HG03039 (cell line): ENCODE results near the gene GATA1.
"Not testable (repeated sequence)": the region's sequence is repeated elsewhere in the genome, so short reads cannot be mapped to it uniquely, and the experiment has no call there.

ENCODE experiments used
- ATAC-seq: cut with Tn5 transposase; IDR thresholded peaks from one replicate; pipeline ENCODE4 v1.9.1; 2021; ENCODE audit warnings: mild to moderate bottlenecking, moderate library complexity; ENCODE audit not compliant: unreplicated experiment

The GATA1 gene

DNA sequence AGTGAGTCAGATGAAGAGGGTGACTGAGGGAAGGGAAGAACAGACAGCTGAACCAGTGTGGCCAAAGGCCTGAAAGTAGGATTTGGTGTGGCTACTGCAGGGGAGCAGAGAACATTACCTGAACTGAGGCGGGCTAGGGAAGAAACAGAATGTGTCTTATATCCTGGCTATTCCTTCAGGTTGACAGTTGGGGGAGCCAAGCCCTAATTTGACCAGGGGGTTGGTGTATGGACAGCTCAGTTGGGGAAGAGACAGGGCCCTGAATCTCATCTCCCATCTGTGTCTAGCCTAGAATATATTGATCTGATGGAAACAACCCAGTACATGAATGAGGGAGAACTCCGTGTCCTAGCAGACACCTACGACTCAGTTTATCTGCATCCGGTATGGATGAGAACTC is 19.7 kb downstream of the GATA1 start:
- no peak for ATAC-seq

DNA sequence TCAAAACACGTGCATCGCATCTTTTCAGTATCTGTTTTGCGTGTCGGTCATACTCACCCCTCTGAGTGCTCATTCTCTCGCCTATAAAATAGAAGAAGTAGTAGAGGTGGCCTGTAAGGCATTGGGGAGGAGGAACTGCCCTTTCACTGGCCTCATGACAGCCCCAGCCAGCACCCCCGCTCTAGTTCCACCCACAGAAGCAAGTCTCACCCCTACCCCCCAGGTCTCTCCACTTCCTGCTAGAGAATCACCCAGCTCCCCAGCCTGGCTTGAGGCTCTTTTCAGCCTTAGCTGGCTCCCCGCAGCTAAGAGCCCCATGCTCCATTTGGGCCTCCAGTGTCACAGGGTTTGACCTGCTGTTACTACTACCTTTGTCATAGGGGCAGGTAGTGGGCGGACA is 27.3 kb downstream of the GATA1 start:
- ATAC-seq, result no peak

DNA sequence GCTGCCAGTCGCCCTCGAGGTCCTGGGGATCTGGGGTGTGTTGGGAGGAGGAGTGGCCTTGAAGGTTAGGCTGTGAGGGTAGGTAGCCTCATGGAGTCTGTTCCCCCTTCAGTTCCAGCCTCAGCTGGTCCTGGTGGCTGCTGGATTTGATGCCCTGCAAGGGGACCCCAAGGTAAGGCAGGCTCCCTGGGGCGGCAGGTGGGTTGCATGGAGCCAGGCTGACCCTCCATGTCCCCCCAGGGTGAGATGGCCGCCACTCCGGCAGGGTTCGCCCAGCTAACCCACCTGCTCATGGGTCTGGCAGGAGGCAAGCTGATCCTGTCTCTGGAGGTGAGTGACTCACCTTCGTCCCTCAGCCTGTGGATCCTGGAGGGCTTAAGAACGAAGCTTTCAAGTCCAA is 28.3 kb downstream of the GATA1 start:
- no peak for ATAC-seq

DNA sequence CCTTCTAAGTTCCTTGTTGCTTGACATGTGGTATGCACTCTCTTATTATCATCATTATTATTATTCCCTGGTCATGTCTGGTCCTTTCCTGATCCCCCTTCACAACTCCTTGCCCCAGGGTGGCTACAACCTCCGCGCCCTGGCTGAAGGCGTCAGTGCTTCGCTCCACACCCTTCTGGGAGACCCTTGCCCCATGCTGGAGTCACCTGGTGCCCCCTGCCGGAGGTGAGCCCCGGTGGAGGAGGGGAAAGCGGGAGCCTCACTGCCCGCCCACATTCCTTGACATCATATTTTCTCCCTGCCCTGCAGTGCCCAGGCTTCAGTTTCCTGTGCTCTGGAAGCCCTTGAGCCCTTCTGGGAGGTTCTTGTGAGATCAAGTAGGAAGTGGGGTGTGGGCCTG is 28.9 kb downstream of the GATA1 start:
- ATAC-seq, result no peak

DNA sequence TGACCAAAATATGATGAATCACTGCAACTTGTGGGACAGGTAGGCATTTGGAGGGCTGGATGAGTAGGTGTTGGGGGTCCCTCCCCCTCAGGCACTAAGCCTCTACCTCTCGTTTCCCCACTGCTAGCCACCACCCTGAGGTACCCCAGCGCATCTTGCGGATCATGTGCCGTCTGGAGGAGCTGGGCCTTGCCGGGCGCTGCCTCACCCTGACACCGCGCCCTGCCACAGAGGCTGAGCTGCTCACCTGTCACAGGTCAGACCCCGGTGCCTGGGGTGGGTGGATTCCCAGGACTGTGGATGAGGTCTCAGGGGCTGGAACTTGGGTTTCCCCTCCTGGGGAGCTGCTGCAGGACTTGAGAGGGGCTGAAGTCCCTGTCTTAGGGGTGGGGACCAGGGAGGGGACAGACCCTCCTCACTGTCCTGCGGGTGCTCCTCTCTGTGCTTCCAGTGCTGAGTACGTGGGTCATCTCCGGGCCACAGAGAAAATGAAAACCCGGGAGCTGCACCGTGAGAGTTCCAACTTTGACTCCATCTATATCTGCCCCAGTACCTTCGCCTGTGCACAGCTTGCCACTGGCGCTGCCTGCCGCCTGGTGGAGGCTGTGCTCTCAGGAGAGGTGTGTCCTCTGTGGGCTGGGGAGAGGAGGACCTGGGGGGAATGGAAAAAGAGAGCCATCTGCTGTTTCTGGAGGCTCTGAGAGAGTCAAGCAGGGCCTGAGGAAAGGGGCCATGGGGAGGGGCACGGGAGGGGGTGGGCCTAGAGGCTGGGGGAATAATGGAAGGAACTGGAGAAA is 29.8 kb downstream of the GATA1 start:
- no peak for ATAC-seq

DNA sequence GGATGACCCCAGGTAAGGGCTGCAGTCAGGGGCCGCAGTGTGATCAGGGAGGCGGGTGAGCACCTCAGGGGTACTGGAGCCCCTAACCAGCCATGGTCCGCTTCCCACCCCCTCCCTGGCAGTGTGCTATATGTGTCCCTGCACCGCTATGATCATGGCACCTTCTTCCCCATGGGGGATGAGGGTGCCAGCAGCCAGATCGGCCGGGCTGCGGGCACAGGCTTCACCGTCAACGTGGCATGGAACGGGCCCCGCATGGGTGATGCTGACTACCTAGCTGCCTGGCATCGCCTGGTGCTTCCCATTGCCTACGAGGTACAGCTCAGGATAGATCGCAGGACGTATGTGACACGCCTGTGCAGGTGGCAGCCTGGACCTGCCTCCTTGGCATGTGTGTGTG is 31.7 kb downstream of the GATA1 start:
- ATAC-seq, result no peak

DNA sequence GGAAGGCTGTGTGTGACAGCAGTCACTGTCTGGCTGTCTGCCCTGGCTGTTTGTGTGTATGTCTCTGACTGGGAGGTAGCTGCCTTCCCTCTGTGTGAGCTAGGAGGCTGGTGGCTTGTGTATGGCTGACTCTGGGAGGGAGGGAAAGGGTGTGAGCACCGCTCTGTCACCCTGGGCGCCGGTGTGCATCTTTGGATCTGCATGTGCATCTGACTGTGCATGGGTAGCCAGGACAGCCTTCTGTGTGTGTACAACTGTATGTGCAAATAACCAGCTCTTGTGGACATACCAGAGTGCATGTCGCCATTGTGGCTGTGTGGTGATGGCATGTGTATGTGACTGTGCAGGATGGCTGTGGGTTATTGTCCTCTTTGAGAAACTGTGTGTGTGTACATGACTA is 32.5 kb downstream of the GATA1 start:
- no peak for ATAC-seq

DNA sequence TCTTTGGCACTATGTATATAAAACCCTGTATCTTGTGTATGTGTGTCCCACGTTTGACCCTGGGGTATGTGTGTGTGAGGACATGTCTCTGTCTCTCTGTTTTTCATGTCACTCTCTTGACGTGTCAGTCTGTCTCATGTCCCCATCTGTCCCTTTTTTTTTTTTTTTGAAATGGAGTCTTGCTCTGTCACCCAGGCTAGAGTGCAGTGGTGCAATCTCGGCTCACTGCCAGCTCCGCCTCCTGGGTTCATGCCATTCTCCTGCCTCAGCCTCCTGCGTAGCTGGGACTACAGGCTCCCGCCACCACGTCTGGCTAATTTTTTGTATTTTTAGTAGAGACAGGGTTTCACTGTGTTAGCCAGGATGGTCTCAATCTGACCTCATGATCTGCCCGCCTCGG is 33.0 kb downstream of the GATA1 start:
- ATAC-seq, result not testable (repeated sequence)

DNA sequence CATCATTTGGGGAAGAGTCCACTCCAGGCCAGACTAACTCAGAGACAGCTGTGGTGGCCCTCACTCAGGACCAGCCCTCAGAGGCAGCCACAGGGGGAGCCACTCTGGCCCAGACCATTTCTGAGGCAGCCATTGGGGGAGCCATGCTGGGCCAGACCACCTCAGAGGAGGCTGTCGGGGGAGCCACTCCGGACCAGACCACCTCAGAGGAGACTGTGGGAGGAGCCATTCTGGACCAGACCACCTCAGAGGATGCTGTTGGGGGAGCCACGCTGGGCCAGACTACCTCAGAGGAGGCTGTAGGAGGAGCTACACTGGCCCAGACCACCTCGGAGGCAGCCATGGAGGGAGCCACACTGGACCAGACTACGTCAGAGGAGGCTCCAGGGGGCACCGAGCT is 36.7 kb downstream of the GATA1 start:
- ATAC-seq, result no peak

DNA sequence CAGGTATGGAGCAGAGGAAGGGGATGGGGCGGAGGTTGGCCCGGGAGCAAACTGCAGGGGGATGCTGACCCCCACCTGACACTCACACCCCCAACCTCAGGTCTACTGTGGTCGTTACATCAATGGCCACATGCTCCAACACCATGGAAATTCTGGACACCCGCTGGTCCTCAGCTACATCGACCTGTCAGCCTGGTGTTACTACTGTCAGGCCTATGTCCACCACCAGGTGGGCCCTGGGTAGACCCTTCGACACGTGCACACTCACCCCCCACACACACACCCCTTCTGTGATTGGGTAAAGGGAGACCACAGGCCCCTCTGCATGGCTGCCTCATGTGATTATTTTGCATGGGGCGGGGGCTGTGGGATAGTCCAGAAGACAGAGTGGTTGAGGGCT is 37.7 kb downstream of the GATA1 start:
- no peak for ATAC-seq

DNA sequence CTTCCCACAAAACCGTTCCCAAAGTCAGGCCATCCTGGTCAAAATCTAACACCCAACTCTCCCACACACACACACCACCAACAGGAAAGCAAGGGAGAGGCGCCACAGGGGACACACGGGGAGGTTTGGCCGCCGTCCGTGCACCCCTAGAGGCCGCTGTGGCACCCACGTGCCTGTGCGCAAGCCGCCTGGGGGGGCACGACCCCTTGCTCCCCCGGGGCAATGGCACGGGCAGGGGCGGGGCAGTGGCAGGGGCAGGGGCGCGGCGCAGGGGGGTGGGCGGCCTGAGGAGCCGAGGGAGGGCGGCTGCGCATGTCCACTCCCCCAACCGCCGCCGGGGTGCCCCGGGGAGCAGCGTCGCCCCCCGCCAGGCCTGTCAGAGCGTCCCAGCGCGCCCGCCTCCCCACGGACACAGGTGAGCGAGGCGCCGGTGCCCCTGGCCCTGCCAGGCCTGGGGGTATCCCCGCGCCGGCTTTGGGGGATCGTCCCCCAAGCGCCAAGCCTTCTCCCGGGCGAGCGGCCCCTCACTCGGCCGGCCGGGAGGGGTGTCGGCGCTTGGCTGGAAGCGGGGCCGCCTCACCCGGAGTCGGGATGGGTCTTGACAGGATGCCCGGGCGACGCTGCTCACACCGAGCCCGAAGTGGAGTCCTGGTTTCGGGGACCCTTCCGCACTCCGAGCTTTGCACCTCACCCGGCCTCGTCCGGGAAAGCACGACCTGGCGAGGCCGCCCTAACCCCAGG is 39.9 kb downstream of the GATA1 start, which contains the start of gene ERAS:
TSS of gene ERAS (plus strand) at position 379 of the 741 bp plus-strand sequence. CDS start 2,611 bp downstream, outside the sequence.
- no peak for ATAC-seq

DNA sequence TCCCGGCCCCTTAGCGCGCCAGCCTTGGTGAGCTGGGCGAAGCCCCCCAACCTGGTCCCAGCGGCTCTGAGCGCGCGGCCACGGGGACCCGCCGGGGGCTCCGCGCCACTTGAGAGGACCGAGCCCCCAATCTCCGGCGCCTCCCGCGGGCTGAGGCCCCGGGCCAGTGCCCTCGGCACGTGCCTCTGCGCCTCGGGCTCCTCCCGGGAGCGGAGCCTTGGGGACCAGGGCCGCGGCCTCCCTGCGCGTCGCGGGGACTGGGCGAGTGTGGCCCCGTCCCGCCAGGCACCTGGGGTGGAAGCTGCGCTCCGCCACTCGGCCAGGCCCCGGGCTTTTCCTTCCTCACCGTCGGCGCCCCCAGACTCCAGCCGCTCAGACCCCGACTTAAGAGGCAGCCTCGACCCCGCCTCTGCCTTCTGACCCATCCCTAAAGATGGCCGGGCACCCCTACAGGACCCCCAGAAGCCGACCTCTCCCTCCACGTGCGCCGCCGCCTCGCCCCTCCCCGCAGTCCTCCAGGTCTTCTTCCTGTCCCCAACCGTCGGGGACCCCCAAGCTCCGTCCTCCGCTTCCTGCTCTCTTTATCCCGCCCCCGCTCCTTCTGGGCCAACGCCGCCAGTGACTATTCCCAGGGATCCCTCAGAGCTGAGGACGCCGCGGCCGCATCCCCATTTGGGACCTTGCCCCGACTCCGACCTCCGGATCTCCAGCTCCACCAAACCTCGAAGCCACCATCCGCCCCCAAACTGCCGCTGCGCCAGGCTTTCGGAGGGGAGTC is 40.7 kb downstream of the GATA1 start:
- ATAC-seq, result no peak

DNA sequence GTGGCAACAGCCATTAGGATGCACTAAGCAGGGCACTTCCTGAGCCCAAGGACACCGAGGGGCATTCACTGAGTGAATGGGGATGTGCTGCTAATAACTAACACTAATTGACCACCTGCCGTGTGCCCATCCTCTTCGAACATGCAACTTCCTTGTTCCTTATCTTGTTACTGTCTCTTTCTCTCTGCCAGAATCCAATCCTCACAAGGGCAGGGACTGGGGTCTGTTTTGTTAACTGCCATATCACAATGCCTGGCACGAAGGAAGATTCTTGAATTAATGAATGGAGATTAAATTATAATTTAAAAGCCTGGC is 41.2 kb downstream of the GATA1 start:
- ATAC-seq, result no peak

DNA sequence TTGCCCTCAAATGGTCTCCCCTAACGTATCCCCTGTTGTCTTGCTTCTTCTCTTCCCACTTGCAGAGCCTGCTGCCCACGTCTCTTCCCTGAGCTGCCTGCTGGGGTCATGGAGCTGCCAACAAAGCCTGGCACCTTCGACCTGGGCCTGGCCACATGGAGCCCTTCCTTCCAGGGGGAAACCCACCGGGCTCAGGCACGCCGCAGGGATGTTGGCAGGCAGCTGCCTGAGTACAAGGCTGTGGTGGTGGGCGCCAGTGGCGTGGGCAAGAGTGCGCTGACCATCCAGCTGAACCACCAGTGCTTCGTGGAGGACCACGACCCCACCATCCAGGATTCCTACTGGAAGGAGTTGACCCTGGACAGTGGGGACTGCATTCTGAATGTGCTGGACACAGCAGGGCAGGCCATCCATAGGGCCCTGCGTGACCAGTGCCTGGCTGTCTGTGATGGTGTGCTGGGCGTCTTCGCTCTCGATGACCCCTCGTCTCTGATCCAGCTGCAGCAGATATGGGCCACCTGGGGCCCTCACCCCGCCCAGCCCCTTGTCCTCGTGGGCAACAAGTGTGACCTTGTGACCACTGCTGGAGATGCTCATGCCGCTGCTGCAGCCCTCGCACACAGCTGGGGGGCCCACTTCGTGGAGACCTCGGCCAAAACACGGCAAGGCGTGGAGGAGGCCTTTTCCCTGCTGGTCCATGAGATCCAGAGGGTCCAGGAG is 42.8 kb downstream of the GATA1 start:
- ATAC-seq, result no peak

DNA sequence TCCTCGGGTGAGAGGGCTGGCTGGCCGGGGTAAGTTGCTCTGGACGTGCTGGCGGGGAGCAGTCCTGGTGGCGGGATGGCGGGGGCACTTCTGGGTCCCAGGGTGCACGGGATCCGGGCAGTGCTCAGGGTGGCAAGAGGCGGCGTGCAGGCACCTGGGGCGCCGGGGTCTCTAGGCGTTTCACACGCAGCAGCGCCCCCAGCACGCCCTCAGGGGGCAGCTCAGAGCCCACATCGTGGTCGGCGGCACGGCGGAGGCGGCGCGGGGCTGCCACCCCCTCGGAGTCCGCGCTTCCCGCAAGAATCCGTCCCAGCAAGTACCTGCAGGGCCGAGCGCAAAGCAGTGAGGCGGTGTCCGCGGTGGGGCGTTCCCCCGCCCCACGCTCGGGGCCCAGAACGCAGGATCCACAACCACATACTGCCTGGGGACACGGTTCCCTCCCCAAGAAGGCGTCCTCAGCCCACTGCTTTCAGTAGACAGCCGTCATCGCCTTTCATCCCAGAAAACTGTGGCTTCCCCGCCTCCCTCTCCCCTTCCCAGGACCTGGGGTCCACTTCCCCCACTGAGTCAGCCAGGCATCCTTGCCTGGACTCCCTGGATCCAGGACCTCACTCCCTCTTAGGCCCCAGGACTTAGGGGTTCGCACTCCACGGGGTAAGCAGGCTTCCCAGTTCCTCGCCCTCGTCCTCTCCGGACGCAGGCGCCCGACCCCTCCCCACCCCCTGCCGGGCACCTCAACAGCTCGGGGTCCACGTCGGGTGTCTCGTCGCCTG is 44.9 kb downstream of the GATA1 start:
- ATAC-seq, result no peak

DNA sequence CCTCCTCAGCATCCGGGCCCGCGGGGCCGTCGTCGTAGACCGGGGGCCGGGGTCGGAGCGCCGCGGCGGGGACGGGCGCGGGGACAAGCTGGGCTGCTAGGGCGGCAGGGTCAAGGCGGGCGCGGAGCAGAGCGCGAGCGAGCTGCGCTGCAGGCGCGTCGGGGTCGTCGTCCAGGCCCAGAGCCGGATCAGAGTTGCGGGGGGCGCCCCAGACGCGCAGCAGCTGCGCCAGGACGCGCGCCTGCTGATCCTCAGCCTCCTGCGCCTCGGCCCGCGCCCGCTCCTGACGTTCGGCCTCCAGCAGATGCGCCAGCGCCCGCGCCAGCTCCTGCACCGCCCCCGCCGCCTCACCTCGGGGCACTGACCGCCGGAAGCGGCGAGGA is 45.5 kb downstream of the GATA1 start:
- no peak for ATAC-seq

DNA sequence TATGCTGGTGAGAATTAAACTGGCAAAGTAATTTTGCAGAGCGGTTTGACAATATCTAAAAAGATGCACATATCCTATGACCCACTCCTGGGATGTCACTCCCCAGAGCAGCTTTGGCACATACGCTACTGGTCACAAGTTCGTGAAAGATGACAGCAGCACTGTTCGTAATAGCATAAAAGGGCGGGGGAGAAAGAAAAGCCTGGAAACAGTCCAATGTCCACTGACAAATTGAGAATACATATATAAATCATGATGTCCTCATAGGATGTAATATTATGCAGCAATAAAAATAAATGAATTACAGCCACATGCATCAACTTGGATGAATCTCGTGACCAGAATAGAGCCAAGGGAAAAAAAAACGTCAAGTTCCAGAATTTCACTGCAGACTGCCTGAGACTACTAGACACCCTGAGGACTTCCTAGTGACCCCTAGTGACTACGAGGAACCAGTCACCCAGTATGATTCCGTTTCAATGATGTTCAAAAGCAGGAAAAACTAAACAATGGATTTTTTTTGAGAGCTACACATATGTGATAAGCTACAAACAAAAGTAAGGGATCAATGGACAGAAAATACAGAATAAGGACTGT is 47.2 kb downstream of the GATA1 start:
- no peak for ATAC-seq

DNA sequence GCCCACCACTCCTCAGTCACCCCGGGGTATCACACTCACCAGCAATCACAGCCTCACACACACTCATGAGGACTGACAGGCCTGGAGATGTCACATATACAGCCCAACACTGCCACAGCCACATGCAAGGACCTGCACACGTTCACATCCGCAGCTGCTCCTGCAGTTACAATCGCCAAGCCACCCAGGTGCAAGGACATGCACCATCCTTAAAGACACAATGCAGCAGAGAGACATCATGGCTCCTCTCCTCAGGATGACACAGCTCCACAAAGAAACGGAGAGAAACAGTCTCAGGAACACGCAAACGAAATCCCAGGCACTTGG is 48.0 kb downstream of the GATA1 start:
- no peak for ATAC-seq

DNA sequence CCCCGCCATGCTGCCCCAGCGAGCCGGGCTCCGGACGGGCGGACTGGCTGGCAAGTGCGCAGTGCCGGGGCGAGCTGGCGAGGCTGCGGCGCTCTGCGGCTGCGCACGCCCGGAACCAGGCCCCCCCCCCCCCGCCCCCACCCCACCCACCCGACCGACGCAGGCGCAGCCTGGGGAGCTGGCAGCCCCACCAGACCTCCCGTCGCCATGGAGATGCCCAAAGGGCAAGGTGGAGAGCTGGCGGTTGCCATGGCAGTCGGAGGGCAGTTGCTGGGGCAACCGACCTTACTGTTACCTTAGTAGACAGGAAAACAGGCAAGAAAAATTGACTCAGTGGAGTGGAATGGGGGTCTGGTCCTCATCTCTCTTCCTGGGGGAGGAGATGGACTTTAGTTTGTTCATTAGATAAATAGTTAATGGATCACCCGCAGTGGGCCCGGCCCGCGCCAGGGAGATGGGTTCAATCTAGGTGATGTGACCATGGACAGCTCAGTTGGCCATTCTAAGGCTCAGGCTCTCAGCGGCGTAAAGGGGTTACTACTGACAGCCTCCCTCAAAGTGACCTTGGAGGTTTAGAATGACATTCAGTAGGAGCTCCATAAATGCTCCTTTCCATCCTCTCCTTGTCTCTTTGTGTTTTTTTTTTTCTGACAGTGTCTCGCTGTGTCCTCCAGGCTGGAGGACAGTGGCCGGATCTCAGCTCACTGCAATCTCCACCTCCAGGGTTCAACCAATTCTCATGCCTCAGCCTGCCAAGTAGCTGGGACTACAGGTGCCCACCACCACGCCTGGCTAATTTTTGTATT is 49.3 kb downstream of the GATA1 start, which contains the start of gene PCSK1N:
TSS of gene PCSK1N (minus strand) at position 87 of the 806 bp plus-strand sequence. CDS start at position 9, 78 bp downstream.
- ATAC-seq, result no peak
